Peyer's patch (tissue), 4 donors: ENCODE results near the gene GRIK4.

Source experiments
- POLR2A ChIP-seq, 2 donors: fragments of 450-650 bp; IDR thresholded peaks; one replicate each; pipeline ENCODE4 v1.5.1; 2017; ENCODE audit warnings: antibody characterized with exemption in 2 of 2, mild to moderate bottlenecking in 2 of 2, moderate library complexity in 2 of 2
- TF ChIP-seq, protein P1 (sequence below), 6 experiments: fragments of 450-650 bp in 4 of 6; fragments of 200-600 bp in 2 of 6; sonication (generic) in 1 of 6; IDR thresholded peaks; one replicate each; pipeline ENCODE4 v1.5.1; 2017 to 2019; ENCODE audit warnings: antibody characterized with exemption in 6 of 6, mild to moderate bottlenecking in 3 of 6, moderate library complexity in 1 of 6

DNA sequence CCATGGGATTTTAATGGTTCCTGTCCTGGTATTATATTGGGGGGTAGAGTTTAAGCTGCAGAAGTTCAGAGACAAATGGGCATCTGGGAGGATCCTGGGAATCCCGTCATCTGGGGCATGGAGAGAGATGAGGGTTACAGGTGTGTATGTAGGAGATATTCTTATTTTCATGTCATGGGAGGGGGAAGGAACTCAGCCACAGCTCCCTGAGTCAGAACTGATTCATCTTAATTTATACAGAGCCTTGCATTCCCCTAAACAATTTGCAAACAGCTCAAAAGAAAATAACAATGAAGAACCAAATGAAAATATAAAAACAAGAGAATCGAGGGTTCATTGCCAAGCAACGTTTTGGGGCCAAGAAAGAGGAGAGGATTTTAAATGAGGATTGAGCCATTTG is 356.4 kb downstream of the GRIK4 start:
- TF ChIP-seq POLR2A (IDR thresholded peaks at IDR 0.05) = no peak
- TF ChIP-seq, protein P1, sequence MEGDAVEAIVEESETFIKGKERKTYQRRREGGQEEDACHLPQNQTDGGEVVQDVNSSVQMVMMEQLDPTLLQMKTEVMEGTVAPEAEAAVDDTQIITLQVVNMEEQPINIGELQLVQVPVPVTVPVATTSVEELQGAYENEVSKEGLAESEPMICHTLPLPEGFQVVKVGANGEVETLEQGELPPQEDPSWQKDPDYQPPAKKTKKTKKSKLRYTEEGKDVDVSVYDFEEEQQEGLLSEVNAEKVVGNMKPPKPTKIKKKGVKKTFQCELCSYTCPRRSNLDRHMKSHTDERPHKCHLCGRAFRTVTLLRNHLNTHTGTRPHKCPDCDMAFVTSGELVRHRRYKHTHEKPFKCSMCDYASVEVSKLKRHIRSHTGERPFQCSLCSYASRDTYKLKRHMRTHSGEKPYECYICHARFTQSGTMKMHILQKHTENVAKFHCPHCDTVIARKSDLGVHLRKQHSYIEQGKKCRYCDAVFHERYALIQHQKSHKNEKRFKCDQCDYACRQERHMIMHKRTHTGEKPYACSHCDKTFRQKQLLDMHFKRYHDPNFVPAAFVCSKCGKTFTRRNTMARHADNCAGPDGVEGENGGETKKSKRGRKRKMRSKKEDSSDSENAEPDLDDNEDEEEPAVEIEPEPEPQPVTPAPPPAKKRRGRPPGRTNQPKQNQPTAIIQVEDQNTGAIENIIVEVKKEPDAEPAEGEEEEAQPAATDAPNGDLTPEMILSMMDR (IDR thresholded peaks at IDR 0.05) = no peak
